ENCODE measurements around the gene BLM.

BLM gene

DNA sequence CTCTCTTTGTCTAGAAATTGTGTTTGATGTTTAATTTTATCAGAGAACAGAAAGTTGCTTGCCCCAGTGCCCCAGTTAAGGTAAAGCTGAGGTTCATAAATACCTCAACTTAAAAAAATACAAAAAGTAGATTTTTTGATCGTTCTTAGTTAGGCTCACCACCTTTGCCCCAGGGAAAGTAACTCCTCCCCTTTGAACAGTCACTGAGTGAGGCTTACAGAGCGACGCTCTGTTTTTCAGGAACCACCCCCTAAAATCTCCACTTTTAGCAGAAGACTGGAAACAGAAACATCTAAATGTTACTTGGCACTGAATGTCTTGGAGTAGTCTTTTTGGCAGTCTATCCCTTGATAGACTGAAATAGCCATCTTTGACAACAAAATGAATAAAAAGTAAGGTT lies 24.9 kb downstream of the BLM start:
- DNase-seq, result no peak

DNA sequence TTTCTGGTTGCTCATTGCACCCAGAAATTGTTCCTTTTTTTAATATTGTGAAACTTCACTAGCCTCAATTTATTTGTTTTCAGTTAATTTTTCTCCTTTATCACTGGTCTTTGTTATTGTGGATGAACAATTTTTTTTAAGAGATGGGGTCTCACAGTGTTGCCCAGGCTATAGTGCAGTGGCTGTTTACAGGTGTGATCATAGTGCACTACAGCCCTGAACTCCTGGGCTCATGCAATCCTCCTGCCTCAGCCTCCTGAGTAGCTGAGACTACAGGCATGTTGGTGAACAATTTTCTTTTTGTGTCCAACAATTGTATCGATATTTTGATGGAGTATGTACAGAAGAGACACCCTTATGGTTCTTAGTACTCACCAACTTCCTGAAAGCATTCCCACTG lies 26.3 kb downstream of the BLM start:
- DNase-seq, result no peak

DNA sequence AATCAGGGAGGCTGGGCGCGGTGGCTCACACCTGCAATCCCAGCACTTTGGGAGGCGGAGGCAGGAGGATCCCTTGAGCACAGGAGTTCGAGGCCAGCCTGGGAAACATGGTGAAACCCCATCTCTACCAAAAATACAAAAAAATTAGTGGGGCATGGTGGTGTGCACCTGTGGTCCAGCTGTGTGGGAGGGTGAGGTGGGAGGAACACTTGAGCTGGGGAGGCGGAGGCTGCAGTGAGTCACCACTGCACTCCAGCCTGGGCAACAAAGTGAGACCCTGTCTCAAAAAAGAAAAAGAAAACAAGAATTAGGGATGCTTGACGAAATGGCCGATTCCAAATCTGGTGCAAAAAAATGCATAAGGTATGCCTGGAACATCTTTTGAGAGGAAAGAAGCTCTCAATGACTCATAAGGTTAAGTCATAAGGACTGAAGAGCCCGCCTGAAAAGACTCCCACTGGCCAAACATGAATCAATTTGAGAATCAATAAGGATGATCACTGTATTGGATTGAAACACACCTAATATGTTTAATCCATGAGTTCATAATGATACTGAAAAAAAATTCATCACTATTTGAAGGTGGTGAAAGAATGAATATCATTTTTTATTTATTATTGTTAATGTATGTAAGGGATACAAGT lies 27.7 kb downstream of the BLM start:
- DNase-seq, result no peak

DNA sequence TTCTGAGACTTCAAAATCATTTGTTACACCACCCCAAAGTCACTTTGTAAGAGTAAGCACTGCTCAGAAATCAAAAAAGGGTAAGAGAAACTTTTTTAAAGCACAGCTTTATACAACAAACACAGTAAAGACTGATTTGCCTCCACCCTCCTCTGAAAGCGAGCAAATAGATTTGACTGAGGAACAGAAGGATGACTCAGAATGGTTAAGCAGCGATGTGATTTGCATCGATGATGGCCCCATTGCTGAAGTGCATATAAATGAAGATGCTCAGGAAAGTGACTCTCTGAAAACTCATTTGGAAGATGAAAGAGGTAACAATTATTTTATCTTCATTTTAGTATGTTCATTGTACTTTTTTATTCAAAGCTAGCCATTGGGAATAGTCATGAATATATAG lies 32.6 kb downstream of the BLM start:
- no peak for DNase-seq

DNA sequence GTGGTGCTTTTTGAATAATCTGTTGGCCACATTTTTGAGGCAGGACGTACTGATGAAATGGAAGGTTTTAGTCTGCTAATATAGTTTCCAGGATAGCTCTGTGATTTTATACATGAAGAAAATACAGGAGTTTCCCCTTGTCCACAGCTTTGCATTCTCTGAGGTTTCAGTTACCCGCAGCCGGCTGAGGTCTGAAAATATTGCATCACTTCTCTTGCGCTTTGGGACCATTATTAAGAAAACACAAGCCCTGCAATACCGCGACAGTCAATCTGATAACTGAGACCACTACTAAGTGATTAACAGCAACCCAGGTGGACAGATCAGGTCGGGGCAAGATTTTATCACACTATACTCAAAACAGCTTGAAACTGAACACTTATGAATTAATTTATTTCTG lies 33.0 kb downstream of the BLM start:
- DNase-seq, result peak; percentile 37

DNA sequence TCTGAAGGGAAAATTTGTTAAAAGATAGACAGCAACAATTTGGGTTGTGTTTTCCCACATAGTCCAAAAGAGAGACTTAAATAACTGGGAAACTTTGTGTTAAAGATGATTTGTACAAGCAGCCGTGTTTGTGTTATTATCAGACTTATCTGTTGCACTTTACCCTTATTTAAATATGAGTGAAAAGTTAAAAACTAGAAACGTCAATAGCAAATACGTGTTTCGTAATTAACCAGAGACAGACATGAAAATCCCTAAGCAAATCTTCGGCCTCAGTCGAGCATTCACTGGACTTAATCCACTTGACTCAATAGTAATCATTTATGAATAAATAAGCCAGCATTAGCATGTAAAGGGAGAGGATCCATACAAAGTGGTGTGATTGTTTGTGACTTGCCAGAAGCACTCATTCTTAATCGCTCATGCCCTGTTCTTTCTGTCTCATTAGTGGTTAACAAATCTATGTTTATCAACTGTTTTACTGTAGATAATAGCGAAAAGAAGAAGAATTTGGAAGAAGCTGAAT lies 34.2 kb downstream of the BLM start:
- no peak for DNase-seq

DNA sequence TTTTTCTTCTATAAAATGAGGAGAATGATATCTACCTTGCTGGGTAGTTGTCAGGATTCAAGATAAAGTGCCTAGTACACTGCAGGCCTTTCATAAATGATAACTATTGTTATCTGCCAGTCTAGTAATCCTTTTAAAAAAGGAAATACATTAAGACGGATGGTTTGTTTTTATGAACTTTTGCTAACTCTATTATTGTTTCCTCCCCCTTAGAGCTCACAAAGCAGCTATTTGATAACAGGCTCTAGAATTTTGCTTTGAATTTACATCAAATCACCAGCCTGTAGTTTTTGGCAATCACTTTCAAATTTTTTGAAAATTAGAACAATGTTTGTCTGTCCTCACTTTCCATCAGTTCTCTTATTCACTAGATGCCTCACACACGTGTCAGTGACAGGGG lies 39.8 kb downstream of the BLM start:
- no peak for DNase-seq

DNA sequence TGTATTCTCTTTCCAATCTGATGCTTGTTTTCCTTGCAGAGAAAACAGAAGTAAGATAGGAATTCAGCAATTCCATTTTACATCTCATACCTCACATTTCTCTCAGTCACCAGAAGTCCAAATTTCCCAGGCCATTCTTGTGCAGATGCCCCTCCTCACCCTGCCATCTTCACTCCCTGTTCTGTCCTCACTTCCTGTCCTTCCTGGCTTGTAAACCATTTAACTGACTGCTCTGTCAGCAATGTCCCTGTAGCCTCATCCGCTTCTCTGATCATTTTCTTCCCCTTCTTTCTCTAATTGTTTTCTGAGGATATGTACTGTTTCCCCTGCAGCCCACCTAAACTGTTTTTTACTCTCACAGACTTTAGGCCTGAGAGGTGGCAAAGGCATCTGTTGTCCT lies 40.3 kb downstream of the BLM start:
- no peak for DNase-seq

DNA sequence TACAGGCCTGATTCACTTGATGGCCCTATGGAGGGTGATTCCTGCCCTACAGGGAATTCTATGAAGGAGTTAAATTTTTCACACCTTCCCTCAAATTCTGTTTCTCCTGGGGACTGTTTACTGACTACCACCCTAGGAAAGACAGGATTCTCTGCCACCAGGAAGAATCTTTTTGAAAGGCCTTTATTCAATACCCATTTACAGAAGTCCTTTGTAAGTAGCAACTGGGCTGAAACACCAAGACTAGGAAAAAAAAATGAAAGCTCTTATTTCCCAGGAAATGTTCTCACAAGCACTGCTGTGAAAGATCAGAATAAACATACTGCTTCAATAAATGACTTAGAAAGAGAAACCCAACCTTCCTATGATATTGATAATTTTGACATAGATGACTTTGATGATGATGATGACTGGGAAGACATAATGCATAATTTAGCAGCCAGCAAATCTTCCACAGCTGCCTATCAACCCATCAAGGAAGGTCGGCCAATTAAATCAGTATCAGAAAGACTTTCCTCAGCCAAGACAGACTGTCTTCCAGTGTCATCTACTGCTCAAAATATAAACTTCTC lies 43.6 kb downstream of the BLM start:
- DNase-seq, result no peak

DNA sequence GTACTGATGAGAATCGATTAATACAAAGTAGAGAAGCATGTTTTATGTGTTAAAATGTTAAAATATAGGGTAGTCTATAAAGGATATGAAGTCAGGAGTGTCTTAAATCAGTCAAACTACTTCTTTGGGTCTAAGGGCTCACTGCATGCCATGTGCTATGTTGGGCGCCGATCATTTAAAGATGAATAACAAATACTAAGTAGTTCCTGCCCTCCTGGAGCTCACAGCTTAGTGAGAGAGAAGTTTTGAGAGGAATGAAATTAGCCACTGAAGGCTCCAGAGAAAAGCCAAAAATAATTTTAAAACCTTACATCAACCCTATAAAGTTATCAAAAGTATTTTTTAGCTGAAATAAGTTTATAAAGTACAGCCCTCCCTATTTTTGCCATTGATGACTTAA lies 44.5 kb downstream of the BLM start:
- no peak for DNase-seq

DNA sequence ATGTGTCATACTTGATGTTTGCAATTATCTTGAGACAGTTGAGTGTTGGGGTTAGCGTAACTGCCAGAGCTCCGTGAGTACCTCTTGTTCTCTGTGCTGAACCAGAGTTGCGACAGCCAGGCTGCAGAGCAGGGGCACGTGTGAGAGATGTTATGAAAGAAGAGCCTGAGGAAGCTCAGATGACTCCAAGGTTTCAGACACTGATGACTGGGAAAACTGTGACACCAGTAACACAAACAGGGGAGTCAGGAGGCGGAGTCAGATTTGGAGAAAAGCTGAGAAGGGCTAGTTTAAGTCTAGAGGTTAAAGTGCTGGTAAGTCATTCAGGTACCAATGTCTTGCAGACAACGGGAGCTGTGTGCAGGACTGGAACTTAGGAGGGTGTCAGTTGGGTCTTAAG lies 45.0 kb downstream of the BLM start:
- DNase-seq, result no peak

DNA sequence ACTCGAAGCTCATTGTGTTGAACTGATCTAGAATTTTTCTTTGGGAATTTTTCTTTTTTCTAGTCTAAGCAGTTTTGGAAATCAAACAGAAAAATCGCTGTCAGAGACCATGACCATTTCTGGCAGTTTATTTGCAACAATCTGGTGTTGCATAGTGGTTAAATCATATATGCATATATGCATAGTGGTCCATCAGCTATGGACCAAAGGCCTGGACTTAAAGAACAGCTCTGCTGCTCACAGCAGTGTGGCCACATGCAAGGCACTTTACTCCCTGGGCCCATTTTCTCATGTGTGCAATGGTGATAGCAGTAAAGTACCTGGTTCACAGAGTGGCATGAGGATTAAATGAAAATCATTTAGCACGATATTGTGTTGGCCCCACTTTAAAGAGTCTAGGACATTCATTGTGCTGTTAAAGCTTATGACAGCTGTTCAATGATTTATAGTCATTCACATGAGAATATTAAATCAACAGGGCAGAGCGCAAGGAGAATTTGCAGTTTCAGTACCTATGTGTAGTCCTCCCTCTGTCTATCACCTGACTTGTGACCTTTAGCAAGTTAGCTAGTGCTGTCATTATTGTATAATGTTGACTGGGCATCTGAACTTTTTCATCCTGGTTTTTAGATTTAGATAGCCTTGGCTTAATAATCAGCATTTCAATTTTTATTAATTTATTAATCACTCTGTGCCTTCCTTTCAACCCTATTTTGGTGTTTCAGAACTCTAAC lies 46.4 kb downstream of the BLM start:
- no peak for DNase-seq

DNA sequence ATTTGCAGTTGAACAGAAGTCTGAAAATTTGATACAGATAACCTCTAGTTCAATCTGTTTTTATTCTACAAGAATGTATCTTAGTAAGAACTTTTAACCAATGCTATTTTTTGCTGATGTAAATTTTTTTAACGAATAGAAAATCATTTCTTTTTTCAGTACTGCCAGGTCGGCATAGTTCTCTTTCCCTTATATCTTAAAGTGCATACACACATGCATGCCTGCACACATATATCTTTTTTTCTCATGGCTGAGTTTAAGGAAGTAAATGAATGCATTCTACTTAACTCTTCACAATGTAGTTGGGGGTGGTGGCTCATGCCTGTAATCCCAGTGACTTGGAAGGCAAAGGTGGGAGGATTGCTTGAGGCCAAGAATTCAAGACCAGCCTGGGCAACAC lies 48.4 kb downstream of the BLM start:
- DNase-seq, result no peak

DNA sequence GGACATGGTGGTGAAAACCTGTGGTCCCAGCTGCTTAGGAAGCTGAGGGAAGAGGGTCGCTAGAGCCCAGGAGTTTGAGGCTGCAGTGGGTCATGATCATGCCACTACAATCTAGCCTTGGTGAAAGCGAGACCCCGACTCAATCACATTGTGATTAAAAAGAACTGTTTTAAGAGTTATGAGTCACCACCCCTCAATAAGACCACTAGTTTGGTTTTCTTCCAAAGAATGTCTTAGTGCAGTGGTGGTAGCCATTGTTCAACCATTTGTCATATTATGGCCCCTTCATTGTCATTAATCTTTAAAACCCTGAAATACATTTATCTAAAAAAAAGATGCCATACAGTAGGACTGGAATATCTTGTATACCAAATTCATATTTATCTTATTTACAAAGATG lies 48.8 kb downstream of the BLM start:
- DNase-seq, result no peak

DNA sequence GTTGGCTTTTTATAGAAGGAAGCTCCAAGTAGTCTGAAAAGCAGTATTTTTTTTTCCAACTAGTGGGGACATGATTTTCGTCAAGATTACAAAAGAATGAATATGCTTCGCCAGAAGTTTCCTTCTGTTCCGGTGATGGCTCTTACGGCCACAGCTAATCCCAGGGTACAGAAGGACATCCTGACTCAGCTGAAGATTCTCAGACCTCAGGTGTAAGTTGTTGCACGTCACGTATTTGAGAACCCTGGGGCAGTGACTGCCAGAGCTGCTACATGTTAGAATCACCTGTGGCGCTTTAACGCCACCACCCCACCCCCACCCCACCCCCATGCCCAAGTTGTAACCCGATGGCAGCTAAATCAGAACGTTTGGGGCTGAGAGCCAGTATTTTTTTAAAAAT lies 52.2 kb downstream of the BLM start:
- no peak for DNase-seq

DNA sequence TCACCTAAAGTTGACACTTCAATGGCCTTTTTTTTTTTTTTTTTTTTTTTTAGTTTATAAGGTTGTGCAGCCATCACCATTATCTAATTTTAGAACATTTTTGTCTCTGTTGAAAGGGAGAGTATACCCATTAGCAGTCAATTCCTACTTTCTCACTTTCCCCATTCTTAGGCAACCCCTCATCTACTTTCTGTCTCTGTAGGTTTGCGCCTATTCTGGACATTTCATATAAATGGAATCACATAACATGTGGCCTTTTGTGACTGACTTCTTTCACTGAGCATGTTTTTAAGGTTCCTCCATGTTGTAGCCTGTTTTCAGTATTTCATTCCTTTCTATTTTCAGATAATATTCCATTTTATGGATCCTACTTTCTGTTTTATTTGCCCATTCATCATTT lies 56.3 kb downstream of the BLM start:
- no peak for DNase-seq

DNA sequence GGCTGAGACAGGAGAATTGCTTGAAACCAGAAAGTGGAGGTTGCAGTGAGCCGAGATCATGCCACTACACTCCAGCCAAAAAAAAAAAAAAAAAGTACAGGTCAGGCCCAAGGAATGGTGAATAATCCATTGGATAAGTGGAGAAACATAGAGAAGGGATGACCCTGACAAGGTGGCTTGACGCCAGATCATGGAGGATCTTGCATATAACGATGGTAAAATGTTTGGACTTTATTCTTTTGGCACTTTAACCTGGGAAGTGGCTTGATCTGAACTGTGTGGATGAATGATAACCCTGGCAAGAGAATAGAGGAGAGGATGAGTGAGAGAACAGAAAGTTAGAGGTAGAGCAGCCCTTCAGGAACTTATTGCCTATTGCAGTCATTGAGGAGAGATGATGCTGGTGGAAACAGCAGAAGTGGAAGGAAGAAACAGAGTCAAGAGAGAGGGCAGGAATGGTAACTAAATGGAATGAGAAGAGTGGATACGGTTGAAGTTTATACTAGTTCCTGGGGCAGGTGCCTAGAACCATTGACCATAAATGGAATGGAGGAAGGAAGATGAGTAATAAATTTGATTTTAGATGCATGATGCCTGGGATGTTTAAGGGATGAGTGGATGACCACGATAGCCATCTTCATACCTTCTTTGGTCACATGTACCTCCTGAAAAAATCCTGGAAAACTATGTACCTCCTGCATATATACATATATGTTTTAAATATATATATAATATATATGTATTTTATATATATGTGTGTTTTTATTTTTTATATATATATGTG lies 57.8 kb downstream of the BLM start:
- no peak for DNase-seq

DNA sequence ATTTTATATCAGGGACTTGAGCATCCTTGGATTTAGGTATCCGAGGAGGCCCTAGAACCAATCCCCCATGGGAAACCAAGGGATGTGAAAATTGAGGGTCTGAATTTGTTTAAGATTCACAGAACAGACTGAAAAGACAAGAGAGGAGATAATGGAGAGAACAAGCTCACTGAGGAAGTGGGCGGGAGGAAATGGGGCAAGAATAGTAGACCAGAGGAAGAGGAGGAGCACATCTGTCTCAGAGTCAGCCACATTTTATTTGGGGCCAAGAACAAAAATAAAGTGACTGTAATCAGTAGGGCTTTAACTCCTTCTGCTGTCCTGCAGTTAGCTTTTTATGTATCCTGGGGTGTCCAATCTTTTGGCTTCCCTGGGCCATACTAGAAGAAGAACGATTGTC lies 63.8 kb downstream of the BLM start:
- peak; percentile 11 for DNase-seq

DNA sequence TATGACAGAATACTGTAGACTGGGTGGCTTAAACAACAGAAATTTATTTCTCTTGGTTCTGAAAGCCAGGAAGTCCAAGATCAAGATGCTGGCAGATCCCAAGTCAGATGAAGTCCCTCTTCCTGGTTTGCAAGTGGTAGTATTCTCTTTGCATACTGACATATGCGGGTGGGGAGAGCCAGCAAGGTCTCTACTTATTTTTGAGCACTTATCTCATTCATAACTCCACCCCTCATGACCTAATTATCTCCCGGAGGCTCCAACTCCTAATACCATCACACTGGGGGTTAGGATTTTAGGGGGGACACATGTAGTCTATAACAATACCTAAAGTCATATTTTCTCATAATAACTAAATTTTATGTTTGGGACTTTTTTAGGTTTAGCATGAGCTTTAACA lies 65.3 kb downstream of the BLM start:
- DNase-seq, result no peak

DNA sequence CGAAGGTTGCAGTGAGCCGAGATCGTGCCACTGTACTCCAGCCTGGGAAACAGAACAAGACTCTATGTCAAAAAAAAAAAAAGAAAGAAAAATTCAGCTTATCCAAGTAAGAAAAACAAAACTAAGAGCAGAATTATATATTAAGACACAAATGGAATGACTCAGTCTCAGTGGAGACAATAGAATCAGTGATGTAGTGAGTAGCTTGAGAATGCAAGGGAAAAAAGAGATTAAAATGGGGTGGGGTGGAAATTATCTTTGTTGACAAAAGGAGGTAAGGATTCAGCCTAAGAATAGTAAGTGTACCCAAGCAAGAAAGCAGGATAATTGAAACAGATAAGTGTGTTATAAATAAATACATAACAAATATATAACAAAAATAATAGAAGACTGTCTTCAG lies 70.7 kb downstream of the BLM start:
- no peak for DNase-seq

DNA sequence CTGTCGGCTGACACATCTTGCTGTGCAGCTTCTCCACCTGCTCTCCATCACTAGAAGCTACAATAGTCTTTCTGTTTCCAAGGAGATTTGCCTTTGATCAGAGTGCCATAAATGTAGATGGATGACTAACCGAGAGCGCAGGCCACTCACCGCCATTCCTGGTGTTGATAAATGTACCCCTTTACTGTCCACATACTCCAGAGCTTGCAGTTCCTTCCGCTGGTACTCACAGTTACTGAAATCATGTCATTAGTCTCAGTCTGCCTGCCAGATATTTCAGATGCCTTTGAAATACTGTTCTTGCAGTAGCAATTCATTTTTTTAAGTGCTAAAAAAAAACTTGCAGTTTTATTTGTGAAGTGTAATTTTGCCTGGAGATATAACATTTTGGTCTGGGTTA lies 72.3 kb downstream of the BLM start:
- no peak for DNase-seq

DNA sequence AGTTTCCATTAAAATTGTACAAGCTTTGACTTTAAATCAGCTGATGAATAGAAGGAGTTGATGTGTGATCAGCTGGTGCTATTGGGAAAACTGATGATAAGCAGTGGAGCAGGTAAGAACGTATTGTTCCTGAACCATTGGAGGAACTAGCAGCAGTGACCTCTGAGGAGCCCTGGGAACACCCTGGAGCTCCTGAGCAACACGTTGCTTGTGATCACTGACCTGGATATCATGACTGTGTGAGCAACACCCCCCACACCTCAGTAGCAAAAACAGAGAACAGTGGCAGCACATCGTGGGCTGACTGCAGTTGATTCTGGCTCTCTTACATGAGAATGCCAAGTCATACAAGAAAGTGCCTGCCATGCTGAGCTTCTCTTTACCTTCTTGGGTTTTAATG lies 72.9 kb downstream of the BLM start:
- no peak for DNase-seq

DNA sequence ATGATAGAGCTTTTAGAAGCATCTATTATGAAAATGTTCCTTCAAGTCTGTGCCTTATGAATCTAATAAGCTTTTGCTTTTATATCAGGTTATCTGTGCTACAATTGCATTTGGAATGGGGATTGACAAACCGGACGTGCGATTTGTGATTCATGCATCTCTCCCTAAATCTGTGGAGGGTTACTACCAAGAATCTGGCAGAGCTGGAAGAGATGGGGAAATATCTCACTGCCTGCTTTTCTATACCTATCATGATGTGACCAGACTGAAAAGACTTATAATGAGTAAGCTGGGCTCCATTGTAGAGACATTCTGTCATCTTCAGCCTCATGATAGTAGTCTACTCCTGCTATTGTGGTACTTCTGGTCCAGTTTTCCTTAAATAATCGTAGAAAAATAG lies 73.4 kb downstream of the BLM start:
- DNase-seq, result no peak

DNA sequence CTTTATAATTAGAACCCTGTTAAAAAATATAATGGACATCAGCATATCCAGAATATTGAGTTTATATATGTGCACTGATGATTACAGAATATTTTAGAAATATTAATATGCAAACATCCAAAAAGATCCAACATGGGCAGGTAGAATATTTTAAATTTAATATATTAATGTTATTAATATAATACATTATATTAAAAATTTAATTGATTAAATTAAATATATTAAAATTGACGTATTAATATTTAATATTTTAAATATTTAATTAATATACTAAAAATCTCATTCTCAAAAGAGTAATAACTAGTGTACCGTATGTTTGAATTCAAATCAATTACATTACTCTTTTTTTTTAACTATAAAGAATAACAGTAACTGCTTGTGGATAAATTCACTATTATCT lies 77.4 kb downstream of the BLM start:
- no peak for DNase-seq
